Thyroid gland (tissue), 4 donors: ENCODE data around the gene ZSCAN2.
A peak's percentile ranks its signal among the peaks of the same experiment; 100 is the strongest.

Experiments
- POLR2A ChIP-seq, 2 donors: fragments of 450-650 bp; IDR thresholded peaks; one replicate each; pipeline ENCODE4 v1.6.1; 2017; ENCODE audit warnings: antibody characterized with exemption in 2 of 2, mild to moderate bottlenecking in 2 of 2, moderate library complexity in 1 of 2
- TF ChIP-seq, protein P1 (sequence below), 6 experiments: fragments of 200-600 bp in 3 of 6; fragments of 450-650 bp in 3 of 6; sonication (generic) in 3 of 6; IDR thresholded peaks; one replicate each; pipeline ENCODE4 v1.5.1; 2016 to 2019; ENCODE audit warnings: antibody characterized with exemption in 6 of 6, mild to moderate bottlenecking in 2 of 6, inconsistent platforms in 1 of 6, moderate library complexity in 1 of 6

DNA sequence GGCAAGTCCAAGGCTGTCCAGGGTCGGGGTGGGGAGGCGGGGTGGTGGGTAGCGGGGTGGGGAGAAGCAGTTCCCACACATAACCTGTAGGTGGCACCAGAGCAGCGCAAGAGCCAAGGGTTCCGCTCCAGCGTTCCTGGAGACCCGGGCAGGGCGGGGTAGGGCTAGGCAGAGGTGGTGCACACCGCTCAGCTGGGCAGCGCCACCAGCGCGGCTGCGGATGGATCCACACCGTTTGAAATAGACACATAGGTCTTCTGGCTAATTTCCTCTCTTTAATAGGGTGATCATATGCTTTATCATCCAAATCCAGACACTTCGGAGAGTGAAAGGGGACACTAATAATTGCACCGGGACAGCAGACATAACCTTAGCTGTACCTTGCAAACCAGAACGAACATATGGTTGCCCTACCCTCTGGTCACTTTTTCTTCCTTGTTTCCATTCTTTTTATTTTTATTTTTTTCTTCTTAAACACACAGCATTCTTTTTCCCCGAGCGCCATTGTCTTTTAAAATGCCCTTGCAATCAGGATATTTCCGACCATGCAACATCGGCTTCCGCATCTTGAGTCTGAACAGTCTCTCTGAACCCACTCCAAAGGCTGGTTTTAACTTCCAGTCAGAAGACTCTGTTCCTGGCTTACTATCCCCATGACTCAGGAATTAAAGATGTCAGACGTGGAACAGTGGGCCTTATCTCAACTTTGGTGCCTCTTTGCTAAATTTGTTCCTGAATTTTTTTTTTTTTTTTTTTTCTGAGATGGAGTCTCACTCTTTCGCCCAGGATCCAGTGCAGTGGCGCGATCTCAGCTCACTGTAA is 12.5 kb upstream of the ZSCAN2 start:
- TF ChIP-seq, protein P1, sequence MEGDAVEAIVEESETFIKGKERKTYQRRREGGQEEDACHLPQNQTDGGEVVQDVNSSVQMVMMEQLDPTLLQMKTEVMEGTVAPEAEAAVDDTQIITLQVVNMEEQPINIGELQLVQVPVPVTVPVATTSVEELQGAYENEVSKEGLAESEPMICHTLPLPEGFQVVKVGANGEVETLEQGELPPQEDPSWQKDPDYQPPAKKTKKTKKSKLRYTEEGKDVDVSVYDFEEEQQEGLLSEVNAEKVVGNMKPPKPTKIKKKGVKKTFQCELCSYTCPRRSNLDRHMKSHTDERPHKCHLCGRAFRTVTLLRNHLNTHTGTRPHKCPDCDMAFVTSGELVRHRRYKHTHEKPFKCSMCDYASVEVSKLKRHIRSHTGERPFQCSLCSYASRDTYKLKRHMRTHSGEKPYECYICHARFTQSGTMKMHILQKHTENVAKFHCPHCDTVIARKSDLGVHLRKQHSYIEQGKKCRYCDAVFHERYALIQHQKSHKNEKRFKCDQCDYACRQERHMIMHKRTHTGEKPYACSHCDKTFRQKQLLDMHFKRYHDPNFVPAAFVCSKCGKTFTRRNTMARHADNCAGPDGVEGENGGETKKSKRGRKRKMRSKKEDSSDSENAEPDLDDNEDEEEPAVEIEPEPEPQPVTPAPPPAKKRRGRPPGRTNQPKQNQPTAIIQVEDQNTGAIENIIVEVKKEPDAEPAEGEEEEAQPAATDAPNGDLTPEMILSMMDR (IDR thresholded peaks at IDR 0.05): peak; percentile 55 to 98 (median 78)
- no peak for TF ChIP-seq POLR2A (IDR thresholded peaks at IDR 0.05)
